Measurements from ENCODE around the gene SAMD11.
"Not testable (repeated sequence)": the region's sequence is repeated elsewhere in the genome, so short reads cannot be mapped to it uniquely, and the experiment has no call there.

The SAMD11 gene

DNA sequence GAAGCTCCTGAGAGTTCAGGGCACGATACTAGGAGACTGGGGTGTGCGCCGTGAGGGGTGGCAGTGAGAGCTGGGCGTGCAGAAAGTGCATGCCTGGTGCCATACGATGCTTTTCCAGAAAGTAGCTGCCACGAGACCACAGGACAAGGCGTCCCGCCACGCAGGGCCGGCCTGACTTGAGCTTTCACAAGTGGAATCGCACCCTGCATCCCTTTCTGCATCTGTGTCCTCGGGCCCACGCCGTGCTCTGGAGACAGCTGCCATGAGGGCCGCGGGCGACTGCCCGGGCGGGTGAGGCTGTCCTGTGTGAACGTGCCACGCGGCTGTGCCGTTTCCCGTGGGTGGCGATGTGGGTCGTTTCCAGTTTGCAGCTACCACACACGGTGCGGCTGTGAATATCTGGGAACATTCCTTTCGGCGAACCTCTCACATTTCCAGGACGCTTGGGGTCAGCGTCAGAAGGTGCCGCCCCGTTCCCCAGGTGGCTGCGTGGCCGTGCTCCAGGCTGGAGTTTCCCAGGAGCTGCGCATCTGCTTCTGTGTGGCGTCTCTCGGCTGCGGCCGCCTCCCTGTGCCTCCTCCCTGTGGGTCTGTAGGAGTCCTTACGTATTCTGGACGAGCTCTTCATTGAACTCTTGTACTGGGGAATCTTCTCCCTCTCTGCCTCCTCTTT, 59.2 kb downstream of the SAMD11 start:
- H3K9me3 Mint-ChIP-seq (ENCODE audit: low read depth): no peaks in the 10 kb centered on the region
- peaks cover 3% of the 10 kb centered on the region for H3K4me1 Mint-ChIP-seq (ENCODE audit: low read depth)
- H3K4me3 Mint-ChIP-seq: no peak overlapping the region
- no peak overlapping the region for H3K27ac Mint-ChIP-seq
- no peaks in the 10 kb centered on the region for H3K36me3 Mint-ChIP-seq
- peaks cover 11% of the 10 kb centered on the region for H3K27me3 Mint-ChIP-seq

DNA sequence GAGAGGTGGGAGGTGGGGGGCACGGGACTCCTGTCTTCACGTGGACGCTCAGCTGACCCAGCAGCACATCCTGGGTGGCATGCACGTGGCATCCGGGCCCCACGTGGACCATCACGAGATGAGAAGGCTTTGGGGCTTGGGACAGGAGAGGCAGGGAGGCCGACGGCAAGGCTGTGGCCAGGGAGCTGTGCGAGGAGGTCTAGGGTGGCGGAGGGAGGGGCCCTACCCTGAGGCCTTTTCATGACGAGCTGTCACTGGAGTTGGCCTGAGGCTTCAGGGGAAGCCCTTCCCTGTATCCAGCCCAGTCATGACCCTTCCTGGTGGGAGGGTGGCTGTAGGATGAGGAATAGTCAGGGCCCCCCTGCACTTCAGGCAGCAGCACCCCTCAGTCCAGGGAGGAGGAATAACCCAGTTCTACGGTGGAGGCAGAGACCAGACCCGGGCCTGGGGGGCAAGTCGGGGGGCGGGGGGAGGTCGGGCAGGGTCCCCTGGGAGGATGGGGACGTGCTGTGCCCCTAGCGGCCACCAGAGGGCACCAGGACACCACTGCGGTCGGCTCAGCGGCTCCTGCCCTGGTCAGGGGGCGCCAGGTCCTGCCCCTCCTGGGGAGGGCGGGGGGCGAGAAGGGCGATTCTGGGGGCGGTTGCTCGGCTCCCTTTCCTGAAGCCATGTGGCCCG, 60.2 kb downstream of the SAMD11 start:
- H3K36me3 Mint-ChIP-seq: no peaks in the 10 kb centered on the region
- H3K4me1 Mint-ChIP-seq (ENCODE audit: low read depth): no peaks in the 10 kb centered on the region
- peaks cover 10% of the 10 kb centered on the region for H3K27me3 Mint-ChIP-seq
- no peak overlapping the region for H3K4me3 Mint-ChIP-seq
- no peak overlapping the region for H3K27ac Mint-ChIP-seq
- no peaks in the 10 kb centered on the region for H3K9me3 Mint-ChIP-seq (ENCODE audit: low read depth)

DNA sequence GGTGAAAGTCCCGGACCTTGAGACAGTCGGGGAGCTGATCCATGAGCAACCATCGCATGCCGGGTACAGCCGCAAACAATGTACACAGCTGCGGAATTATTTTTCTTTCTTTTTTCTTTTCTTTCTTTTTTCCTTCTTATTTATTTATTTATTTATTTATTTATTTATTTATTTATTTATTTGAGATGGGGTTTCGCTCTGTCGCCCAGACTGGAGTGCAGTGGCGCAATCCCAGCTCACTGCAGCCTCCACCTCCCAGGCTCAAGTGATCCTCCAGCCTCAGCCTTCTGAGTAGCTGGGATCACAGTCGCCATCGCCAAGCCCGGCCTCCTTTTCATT, 60.7 kb downstream of the SAMD11 start:
- no peaks in the 10 kb centered on the region for H3K36me3 Mint-ChIP-seq
- H3K9me3 Mint-ChIP-seq (ENCODE audit: low read depth): no peaks in the 10 kb centered on the region
- H3K27me3 Mint-ChIP-seq: peaks cover 10% of the 10 kb centered on the region
- H3K27ac Mint-ChIP-seq: no peak overlapping the region
- H3K4me1 Mint-ChIP-seq (ENCODE audit: low read depth): no peaks in the 10 kb centered on the region
- no peak overlapping the region for H3K4me3 Mint-ChIP-seq

DNA sequence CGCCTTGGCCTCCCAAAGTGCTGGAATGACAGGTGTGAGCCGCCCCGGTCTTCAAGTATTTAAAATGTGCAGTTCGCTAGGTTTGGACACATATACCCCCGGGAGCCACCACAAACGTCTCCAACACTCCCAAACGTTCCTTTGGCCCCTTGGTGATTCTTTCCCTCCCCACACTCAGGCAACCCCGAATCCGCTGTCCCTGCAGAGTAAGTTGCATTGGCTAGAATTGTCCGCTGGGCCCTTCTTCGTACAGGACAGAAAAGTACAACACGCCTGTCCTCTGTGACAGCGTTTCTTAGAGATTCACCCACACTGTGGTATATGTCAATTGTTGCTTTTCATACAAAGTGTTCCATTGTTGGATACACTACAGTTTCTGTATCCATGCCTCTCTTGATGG, 61.4 kb downstream of the SAMD11 start:
- Mint-ChIP-seq H3K4me1 (ENCODE audit: low read depth) (no peaks in the 10 kb centered on the region), H3K36me3 (no peaks in the 10 kb centered on the region), H3K9me3 (ENCODE audit: low read depth) (no peaks in the 10 kb centered on the region), H3K27ac (no peak overlapping the region), H3K4me3 (no peak overlapping the region), H3K27me3 (peaks cover 10% of the 10 kb centered on the region)

DNA sequence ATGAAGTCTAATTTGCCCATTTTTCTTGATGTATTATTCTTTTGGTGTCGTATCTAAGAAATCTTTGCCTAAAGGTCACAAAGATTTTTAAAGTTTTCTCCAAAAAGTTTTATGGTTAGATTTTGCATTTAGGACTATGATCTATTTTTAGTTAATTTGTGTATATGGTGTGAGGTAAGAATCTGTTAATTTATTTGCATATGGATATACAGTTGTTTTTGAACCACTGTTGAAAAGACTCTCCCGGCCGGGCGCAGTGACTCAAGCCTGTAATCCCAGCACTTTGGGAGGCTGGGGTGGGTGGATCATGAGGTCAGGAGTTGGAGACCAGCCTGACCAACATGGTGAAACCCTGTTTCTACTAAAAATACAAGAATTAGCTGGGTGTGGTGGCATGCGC, 64.3 kb downstream of the SAMD11 start:
- H3K4me3 Mint-ChIP-seq; H3K36me3 Mint-ChIP-seq; H3K9me3 Mint-ChIP-seq (ENCODE audit: low read depth); H3K27ac Mint-ChIP-seq; H3K4me1 Mint-ChIP-seq (ENCODE audit: low read depth); H3K27me3 Mint-ChIP-seq: not testable (repeated sequence)

DNA sequence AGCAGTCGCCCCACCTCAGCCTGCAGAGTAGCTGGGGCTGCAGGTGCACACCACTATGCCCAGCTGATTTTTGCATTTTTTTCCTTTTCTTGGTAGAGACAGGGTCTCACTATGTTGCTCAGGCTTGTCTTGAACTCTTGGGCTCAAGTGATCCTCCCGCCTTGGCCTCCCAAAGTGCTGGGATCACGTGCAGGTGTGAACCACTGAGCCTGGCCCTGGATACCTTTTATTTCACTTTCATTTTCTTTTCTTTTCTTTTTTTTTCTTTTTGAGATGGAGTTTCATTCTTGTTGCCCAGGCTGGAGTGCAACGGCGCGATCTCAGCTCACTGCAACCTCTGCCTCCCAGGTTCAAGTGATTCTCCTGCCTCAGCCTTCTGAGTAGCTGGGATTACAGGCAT, 67.6 kb downstream of the SAMD11 start:
- not testable (repeated sequence) for H3K4me3 Mint-ChIP-seq, H3K27me3 Mint-ChIP-seq

DNA sequence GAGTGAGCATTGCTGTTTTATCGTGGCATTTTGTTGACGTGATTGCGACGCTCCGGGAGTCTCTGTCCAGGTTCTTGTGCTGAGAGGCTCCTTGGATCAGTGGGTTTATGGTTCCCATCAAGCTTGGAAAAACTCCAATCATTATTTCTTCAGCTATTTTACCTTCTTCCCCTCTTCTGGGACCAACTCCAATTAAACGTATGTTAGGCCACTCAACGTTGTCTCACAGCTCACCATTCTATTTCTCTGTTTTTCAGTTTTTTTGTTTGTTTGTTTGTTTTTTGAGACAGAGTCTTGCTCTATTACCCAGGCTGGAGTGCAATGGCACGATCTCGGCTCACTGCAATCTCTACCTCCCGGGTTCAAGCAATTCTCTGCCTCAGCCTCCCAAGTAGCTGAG, 68.2 kb downstream of the SAMD11 start:
- peaks cover 4% of the 10 kb centered on the region for H3K4me1 Mint-ChIP-seq (ENCODE audit: low read depth)
- no peaks in the 10 kb centered on the region for H3K9me3 Mint-ChIP-seq (ENCODE audit: low read depth)
- no peak overlapping the region for H3K27ac Mint-ChIP-seq
- H3K4me3 Mint-ChIP-seq: no peak overlapping the region
- peaks cover 7% of the 10 kb centered on the region for H3K27me3 Mint-ChIP-seq
- peaks cover 2% of the 10 kb centered on the region for H3K36me3 Mint-ChIP-seq

More for the DNA sequence above, 67.6 kb downstream of the SAMD11 start:
- H3K9me3 Mint-ChIP-seq (ENCODE audit: low read depth); H3K27ac Mint-ChIP-seq; H3K4me1 Mint-ChIP-seq (ENCODE audit: low read depth); H3K36me3 Mint-ChIP-seq: not testable (repeated sequence)

DNA sequence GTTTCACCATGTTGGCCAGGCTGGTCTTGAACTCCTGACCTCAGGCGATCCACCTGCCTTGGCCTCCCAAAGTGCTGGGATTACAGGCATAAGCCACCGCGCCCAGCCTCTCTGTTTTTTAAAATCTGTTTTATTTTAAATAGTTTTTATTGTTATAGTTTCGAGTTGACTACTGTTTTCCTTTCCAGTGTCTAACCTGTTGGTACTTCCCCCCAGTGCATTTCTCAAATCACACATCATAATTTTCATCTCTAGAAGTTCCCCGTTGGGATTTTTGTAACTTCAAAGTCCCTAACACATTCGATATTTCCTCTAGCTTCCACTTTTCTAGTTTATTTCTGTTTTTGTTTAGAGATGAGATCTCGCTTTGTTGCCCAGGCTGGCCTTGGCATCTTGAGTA, 68.6 kb downstream of the SAMD11 start:
- Mint-ChIP-seq H3K27me3 (peaks cover 8% of the 10 kb centered on the region), H3K36me3 (peaks cover 2% of the 10 kb centered on the region), H3K27ac (no peak overlapping the region)

DNA sequence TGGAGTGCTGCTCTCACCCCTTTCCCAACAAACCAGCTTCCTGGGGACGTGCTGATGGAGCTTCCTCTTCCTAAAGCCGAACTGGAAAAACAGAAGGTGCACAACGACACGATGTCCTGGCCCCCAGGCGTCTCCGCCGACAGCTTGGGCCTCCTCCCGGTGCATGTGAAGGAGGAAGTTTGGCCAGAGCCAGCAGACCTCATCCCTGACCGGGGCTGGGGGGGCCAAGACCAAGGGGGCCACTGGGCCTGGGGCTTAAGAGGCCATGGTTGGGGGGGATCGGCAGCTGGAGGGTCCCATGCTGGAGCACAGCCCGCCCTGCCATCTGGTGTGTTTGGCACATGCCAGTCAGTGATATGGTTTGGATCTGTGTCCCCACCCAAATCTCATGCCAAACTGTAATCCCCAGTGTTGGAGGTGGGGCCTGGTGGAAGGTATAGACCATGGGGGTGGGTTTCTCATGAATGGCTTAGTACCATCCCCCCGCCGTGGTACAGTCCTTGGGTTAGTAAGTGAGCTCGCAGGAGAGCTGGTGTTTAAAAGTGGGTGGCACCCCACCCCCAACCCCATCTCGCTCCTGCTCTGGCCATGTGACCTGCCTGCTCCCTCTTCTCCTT, 69.8 kb downstream of the SAMD11 start:
- Mint-ChIP-seq H3K36me3 (peaks cover 2% of the 10 kb centered on the region), H3K9me3 (ENCODE audit: low read depth) (no peaks in the 10 kb centered on the region), H3K4me3 (no peak overlapping the region), H3K27me3 (peaks cover 8% of the 10 kb centered on the region), H3K27ac (no peak overlapping the region), H3K4me1 (ENCODE audit: low read depth) (peaks cover 4% of the 10 kb centered on the region)

More for the DNA sequence above, 68.6 kb downstream of the SAMD11 start:
- peaks cover 4% of the 10 kb centered on the region for H3K4me1 Mint-ChIP-seq (ENCODE audit: low read depth)
- H3K4me3 Mint-ChIP-seq: no peak overlapping the region
- H3K9me3 Mint-ChIP-seq (ENCODE audit: low read depth): no peaks in the 10 kb centered on the region
